Hematopoietic multipotent progenitor cell treated with erythropoietin and hydrocortisone succinate and interleukin-3 and kit ligand, for 6 days (in vitro differentiated cells): ENCODE measurements around the gene RBMS2.
"Not testable (repeated sequence)": the region's sequence is repeated elsewhere in the genome, so short reads cannot be mapped to it uniquely, and the experiment has no call there.

ENCODE experiments used
- DNase-seq: peaks from one replicate; pipeline ENCODE4 v3.0.0-alpha.2; 2015

Gene RBMS2, protein sequence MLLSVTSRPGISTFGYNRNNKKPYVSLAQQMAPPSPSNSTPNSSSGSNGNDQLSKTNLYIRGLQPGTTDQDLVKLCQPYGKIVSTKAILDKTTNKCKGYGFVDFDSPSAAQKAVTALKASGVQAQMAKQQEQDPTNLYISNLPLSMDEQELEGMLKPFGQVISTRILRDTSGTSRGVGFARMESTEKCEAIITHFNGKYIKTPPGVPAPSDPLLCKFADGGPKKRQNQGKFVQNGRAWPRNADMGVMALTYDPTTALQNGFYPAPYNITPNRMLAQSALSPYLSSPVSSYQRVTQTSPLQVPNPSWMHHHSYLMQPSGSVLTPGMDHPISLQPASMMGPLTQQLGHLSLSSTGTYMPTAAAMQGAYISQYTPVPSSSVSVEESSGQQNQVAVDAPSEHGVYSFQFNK

DNA sequence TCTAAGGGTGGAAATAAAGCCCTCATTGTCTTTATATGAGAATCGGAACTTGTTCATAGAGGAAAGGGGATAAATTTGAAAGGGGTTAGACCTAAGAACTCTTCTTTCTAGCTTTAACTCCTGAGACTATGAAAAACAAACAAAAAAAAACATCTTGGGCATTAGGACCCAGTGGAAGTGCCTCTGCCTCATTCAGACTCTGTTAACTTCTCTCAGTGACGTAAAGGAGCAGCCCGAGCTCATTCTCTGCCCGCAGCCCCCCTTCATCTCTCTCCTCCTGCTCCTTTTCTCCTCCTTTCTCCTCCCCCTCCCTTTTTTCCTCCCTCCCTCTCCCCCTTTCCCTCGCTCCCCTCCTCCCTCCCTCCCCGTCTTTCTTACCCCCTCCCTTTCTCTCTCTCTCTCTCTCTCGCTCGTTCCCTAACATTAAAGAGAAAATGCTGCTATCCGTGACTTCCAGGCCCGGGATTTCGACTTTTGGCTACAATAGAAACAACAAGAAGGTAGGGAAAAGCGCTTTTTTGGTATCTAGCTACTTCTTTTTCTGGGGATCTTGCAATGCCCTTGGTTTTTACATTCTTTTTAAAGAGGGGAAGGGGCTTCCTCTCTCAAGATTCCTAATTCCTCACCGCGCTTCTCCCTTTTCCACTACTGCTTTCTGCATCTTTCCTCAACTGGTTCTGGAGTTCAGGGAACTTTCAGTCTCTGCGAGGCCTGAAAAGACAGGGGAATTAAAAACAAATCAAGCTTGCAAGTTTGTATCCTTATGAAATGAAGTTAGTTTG is at the start of gene RBMS2:
Gene RBMS2, plus strand, starts transcription at position 231 of the 782 bp plus-strand sequence. Its CDS starts 204 bp downstream, at position 435.
- DNase-seq: peak; percentile 72

DNA sequence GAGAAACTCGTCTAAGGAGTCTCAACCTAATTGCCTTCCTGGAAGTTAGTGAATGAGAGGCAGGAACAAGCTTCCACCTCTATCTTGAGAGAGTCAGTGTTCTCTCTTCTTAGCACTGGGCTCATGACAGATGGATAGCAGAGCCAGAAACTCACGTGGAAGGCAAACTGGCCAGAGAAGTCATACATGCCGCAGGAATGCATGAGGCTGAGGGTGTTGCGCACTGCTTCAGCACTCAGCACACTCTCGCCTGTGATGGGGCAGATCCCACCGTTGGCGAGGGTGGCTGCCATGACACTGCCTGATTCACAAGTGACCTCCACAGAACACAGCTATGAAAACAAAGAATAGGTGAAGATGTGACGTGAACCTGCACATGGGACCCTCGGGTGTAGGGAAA is 47.2 kb upstream of the RBMS2 start:
- no peak for DNase-seq

DNA sequence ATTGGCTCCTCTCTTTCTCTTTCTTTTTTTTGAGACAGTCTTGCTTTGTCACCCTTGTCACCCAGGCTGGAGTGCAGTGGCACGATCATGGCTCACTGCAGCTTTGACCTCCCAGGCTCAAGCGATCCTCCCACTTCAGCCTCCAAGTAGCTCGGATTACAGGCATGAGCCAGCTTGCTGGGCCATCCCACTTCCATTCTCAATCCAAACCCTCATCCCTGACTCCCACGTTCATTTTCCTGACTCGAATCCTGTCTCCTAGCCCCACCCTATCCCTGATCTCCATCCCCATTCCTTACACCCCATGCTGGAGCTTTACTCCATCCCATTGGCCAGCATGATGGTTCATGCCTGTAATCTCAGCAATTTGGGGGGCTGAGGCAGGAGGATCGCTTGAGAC is 45.5 kb upstream of the RBMS2 start:
- DNase-seq: no peak

DNA sequence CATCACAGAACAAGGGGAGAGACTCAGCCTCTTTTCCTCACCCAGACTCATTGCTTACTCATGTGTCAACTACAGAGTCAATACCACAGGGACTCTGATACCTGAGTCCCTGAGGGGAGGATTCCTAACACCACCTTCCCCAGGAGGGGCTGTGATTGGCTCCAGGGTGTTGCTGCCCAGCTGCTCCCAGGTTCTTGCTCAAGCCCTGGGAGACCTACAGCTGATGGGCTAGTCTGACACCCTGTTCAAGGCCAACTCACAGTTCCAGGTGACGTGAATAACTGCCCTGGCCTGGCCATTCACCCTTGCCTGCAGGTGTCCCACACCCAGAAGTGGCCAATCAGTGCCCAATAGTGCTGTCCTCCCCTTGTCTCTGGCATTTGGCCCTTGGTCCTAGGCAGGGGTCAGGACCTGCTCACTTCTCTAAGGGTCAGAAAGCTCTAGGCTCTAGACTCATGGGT is 44.6 kb upstream of the RBMS2 start:
- DNase-seq: no peak

DNA sequence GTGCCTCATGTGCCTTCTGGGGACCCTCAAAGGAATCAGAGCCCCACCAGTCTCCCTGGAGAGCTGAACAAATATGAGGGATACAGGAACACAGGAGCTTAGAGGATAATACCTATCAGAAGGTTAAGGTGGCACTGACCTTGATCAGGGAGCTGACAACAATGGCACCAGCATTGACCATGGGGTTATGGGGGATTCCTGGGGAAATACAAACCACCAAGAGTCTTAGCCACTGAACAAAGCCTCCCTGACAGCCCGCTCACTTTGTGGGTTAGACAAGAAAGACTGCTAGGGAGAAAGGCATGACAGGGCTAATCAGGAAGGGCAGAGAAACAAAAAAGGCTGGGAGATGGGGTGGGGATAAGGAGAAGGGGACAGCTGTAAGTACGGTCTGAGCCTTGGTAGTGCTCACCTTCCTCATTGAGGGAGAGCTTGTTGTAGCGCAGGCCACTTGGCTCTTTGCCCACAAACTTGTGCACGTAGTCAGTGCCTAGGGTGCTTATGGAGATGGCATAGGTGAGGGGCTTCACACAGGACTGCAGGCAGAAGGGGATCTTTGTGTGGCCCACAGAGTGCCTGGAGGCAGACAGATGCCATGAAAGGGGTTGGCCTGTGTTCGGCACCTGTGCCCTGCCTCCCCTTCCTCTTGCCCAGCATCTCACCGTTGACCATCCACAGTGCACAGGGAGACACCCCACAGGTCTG is 43.9 kb upstream of the RBMS2 start:
- no peak for DNase-seq

DNA sequence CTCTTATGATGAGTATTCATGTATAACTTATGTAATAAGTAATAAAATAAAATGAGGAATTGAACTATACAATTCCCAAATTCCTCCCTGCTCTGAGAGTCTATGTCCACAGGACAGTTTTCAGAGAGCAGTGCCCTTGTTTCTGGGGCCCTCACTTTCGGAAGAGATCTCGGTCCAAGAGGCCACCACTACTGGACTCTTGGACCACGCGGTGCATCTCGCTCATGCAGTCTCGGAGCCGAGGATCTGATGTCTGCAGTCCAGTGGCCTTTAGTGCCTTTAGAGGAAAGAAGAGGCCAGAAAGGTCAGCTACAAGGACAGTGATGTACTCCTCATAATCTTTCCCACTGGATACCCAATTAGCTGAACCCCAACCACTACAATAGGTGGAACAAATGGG is 42.0 kb upstream of the RBMS2 start:
- DNase-seq: no peak

DNA sequence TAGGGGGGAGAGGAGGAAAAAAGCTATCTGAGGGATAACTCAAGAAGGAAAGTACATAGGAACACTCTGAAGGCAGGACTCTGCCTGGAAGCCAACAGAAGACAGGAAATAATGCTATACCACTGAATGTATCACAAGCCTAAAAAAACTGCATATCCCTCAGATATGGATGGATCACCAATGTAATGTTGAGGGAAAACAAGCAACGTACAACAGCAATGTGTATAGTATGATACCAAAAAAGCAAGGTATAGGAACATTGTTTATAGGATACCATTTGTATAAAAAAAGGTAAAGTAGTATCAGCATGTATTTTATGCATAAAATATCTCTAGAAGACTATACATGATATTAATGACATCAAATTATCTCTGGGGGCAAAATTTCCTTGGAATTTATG is 37.1 kb upstream of the RBMS2 start:
- no peak for DNase-seq

DNA sequence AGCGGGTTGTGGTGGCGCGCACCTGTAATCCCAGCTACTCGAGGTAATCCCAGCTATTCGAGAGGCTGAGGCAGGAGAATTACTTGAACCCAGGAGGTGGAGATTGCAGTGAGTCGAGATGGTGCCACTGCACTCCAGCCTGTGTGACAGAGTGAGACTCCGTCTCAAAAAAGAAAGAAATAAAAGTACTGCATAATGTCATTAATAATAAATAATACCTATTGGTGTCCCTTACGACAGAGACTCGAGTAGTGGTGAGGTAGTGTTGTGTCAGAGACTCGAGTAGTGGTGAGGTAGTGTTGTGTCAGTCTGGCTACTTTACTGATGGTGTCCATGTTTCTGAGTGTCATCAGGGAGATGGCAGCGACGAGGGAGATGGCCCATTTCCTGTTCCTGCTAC is 34.9 kb upstream of the RBMS2 start:
- DNase-seq: no peak

DNA sequence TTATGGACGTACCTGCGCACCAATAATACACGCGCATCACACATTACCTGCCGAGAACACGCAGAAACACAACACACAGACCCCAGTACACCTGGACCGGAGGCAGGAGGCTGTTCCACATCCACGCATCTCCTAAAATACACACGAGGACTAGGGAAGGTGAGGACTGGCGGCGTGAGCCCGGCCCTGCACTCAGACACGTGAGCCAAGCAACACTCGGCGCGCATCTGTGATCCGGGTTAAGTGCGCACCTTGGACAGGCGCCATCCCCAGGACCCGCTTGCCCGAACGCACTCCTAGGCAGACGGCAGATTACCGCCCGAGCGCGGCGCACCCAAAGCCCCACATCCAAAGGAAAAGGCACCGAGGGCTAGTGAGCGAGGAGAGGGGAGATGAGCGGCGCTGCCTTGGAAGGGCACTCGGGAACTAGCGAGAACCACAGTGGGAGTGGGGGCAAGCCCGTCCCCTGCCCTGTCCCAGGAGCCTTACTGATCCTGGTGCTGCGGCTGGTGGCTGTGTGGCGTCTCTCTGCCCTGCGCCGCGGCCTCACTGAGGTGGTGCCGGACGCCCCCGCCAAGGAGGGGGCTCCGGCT is 34.1 kb upstream of the RBMS2 start:
- peak; percentile 29 for DNase-seq

DNA sequence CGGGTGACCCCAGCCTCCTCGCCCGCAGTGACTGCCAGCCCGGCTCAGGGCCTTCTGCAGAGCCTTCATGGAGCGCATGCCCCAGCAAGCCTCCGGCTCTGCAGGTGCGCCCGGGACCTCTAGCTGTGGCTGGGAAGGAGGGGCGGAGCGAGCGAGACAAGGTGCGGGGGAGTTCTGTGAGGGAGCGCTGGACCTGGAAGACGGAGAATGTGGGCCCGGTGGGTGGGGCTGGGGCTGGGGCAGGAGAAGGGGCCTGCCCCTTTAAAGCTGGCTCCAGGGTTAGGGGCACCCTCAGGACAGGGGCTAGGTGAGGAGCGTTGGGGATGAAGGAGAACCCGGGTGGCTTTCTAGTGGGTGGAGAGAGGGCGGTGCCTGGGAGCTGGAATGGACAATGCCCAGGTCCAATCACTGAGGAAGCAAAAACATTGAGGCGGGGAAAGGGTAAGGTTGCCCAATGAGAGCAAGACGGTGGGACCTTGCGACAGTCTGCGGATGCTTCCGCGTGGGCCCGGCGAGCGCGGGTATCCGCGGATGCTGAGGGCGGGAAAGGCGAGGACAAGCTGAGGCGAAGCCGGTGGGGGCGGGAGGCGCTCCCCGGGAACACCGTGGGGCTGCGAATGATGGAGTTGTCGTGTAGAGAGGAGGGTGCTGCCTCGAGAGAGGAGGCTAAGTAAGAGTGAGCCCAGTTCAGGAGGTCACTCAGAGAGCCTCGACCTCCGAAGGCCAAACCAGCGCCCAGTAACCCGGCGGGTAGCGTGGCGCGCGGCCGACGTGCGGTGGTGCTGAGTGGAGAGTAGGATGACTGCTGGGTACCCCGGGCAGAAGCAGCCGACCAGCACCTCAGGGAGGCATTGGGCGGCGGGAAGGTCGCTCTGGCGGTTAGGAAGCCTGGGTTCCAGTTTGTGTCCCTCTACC is 33.3 kb upstream of the RBMS2 start, which contains the start of gene GLS2:
Gene GLS2, minus strand, starts transcription at position 121 of the 915 bp plus-strand sequence. Its CDS starts 43 bp downstream, at position 78.
- DNase-seq: peak; percentile 72

DNA sequence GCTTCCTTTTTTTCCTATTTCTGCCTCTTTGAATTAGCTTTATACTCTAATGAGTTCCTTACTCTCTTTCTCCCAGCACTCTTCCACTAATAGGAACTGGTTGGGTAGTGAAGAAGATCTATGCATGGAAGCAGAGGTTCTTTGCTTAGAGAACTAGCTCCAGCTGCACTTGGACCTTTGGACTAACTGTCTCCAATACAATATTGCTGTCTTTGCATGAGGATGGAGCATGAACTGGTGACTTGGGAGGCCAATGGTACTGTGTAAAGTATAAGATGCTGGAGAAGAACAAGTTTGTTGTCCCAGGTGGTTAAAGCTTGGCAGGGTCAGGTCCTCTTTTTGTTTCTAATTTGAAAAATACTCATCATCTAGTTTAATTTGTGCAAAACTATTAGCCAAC is 31.3 kb upstream of the RBMS2 start:
- no peak for DNase-seq

DNA sequence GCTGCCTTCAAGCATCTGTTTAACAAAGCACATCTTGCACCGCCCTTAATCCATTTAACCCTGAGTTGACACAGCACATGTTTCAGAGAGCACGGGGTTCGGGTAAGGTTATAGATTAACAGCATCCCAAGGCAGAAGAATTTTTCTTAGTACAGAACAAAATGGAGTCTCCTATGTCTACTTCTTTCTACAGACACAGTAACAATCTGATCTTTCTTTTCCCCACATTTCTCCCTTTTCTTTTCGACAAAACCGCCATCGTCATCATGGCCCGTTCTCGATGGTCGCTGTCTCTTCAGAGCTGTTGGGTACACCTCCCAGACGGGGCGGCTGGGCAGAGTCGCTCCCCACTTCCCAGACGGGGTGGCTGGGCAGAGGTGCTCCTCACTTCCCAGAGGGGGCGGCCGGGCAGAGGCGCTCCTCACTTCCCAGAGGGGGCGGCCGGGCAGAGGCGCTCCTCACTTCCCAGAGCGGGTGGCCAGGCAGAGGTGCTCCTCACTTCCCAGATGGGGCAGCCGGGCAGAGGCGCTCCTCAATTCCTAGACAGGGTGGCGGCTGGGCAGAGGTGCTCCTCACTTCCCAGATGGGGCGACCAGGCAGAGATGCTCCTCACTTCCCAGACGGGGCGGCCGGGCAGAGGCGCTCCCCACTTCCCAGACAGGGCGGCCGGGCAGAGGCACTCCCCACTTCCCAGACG is 28.1 kb upstream of the RBMS2 start:
- not testable (repeated sequence) for DNase-seq

DNA sequence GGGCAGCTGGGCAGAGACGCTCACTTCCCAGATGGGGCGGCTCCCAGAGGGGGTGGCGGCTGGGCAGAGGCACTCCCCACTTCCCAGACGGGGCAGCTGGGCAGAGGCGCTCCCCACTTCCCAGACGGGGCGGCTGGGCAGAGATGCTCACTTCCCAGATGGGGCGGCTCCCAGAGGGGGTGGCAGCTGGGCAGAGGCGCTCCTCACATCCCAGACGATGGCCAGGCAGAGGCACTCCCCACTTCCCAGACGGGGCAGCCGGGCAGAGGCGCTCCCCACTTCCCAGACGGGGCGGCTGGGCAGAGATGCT is 27.6 kb upstream of the RBMS2 start:
- not testable (repeated sequence) for DNase-seq

DNA sequence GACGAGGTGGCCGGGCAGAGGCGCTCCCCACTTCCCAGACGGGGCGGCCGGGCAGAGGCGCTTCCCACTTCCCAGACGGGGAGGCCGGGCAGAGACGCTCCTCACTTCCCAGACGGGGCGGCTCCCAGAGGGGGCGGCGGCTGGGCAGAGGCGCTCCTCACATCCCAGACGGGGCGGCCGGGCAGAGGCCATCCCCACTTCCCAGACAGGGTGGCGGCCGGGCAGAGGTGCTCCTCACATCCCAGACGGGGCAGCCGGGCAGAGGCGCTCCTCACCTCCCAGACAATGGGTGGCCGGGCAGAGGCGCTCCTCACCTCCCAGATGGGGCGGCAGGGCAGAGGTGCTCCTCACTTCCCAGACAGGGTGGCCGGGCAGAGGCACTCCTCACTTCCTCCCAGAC is 27.1 kb upstream of the RBMS2 start:
- not testable (repeated sequence) for DNase-seq

DNA sequence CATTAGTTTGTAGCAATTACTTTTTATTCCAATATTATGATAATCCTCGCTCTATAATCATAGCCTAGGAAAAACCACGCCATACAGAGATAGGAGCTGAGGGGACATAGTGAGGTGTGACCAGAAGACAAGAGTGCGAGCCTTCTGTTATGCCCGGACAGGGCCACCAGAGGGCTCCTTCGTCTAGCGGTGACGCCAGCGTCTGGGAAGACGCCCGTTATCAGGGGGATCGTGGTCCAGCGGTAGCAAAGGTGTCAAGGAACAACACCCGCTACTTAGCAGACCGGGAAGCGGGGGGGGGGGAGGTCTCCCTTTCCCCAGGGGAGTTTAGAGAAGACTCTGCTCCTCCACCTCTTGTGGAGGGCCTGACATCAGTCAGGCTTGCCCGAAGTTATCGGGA is 24.9 kb upstream of the RBMS2 start:
- DNase-seq: peak; percentile 51

DNA sequence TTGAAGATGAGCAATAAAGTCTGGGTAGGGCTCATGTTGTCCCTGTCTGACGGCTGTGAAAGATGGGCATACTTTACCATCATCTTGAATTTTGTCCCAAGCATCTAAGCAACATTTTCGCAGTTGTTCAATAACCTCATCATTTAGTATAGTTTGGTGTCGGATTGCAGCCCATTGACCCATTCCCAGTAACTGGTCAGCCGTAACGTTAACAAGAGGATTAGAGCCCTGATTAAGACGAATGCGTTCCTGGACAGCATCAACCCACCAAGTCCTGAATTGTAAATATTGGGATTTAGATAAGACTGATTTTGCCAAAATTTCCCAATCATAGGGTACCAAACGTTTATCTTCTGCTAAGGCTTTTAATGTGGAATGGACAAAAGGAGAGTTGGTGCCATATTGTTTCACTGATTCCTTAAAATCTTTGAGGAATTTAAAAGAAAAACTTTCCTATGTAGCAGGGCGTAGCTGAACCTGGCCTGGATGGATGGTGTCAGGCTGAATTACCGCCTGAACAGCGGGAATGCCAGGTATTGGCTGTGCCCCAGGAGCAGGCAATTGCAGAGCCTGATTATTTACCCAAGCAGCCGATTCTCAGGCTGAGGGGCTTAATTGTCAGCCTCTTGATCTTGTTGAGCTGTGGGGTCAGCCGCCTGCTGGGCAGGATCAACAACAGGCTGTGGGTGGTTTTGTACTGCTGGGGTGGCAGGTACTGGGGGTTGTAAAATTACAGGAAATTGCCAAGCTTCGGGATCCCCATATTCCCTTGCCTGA is 23.3 kb upstream of the RBMS2 start:
- DNase-seq: not testable (repeated sequence)

DNA sequence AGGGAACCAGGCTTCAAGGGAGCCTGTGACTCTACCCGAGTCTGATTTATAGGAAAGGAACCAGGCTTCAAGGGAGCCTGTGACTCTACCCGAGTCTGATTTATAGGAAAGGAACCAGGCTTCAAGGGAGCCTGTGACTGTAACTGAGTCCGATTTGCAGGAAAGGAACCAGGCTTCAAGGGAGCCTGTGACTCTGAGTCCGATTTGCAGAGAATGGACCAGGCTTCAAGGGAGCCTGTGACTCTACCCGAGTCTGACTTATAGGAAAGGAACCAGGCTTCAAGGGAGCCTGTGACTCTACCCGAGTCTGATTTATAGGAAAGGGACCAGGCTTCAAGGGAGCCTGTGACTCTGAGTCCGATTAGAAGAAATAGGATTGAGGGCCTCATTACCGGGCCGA is 22.2 kb upstream of the RBMS2 start:
- DNase-seq: not testable (repeated sequence)

DNA sequence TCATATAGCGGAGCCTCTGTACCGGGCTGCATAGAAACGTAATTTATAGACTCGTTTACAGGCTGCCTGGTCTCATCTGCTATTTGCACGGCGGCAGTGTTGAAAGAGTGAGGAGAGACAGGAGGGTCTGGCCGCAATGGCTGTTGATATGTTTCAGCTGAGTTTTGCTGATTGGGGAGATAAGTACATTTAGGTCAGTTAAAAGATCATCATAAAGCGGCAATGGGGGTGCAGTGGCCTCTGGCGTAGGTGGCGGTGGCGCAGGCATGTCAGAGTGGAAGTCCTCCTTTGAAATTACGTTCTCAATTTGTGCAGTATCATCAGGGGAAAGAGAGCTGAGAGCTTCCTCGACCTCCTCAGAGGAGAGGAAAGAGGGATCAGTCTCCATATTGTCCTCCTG is 21.7 kb upstream of the RBMS2 start:
- DNase-seq: not testable (repeated sequence)

DNA sequence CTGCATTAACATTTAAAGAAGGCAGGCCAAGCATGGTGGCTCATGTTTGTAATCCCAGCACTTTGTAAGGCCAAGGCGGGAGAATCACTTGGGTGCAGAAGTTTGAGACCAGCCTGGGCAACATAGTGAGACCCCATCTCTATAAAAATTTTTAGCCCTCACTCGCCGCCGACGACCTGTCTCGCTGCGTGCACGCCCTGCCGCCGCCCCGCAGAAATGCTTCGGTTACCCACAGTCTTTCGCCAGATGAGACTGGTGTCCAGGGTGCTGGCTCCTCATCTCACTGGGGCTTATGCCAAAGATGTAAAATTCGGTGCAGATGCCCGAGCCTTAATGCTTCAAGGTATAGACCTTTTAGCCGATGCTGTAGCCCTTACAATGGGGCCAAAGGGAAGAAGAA is 10.8 kb upstream of the RBMS2 start:
- DNase-seq: no peak

DNA sequence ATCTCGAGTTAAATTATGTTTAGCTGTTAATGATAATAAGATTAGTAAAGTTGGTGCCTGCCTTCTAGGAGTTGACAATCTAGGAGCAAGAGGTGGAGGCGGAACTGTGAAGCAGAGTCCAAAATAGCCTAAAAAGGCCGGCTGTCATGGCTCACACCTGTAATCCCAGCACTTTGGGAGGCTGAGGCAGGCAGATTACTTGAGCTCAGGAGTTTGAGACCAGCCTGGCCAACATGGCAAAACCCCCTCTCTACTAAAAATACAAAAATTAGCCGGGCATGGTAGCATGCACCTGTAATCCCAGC is 7.7 kb upstream of the RBMS2 start:
- DNase-seq: not testable (repeated sequence)

DNA sequence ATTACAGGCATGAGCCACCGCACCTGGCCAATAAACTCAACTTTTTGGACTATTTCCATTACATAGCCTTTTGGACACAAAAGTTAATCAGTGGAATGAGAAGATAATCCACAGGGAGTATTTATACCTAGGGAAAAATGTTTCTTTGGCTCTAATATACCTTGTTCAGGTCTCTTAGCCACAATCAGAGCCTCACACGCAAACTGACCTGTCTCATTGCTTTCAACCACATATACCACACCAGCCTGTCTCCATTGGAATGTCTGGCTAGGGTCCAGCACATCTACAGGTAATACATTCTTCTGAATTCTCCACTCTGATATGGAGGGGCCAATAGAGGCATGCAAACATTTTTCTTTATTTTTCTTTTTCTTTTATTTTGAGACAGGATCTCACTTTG is 3.8 kb upstream of the RBMS2 start:
- no peak for DNase-seq
